Amniotic epithelial cell (primary cell): Measurements from ENCODE around the gene USP11.

Source experiments
- DNase-seq: peaks from one replicate; pipeline ENCODE4 v3.0.0-alpha.2; 2010; ENCODE audit warnings: low read depth

Gene USP11

GRCh38 chrX:47204970-47205369, 27.8 kb upstream of the USP11 start:
- no peak for DNase-seq

GRCh38 chrX:47206316-47206715, 26.5 kb upstream of the USP11 start:
- peak; percentile 44 for DNase-seq

- no peak for DNase-seq
These were observed 24.7 kb upstream of the USP11 start for GRCh38 chrX:47208108-47208507.

GRCh38 chrX:47209508-47210238, 23.1 kb upstream of the USP11 start:
- no peak for DNase-seq

GRCh38 chrX:47210661-47211425, 22.0 kb upstream of the USP11 start:
- no peak for DNase-seq

- DNase-seq: no peak
These were observed 20.2 kb upstream of the USP11 start for GRCh38 chrX:47212381-47213293.

GRCh38 chrX:47214435-47215077, 18.3 kb upstream of the USP11 start:
- no peak for DNase-seq

- no peak for DNase-seq
These were observed 17.4 kb upstream of the USP11 start for GRCh38 chrX:47215291-47215900.

GRCh38 chrX:47216393-47216925, 16.4 kb upstream of the USP11 start:
- peak; percentile 19 for DNase-seq

GRCh38 chrX:47217121-47217851, 15.5 kb upstream of the USP11 start:
- peak; percentile 82 for DNase-seq

GRCh38 chrX:47217852-47218279, 14.9 kb upstream of the USP11 start:
- peak; percentile 97 for DNase-seq

GRCh38 chrX:47218280-47218919, 14.4 kb upstream of the USP11 start, which contains the start of gene CDK16:
TSS of gene CDK16 (plus strand) at chrX:47218681. CDS start at chrX:47223558, 4,877 bp downstream.
- DNase-seq: peak; percentile 67

- DNase-seq: no peak
These were observed 13.6 kb upstream of the USP11 start for GRCh38 chrX:47218920-47219815.

- no peak for DNase-seq
These were observed 11.1 kb upstream of the USP11 start for GRCh38 chrX:47221756-47222155.

- DNase-seq: no peak
These were observed 10.0 kb upstream of the USP11 start for GRCh38 chrX:47222751-47223350.

- no peak for DNase-seq
These were observed 9.1 kb upstream of the USP11 start for GRCh38 chrX:47223476-47224250.

- DNase-seq: no peak
These were observed 8.4 kb upstream of the USP11 start for GRCh38 chrX:47224266-47224895.
